GM13976 (cell line): ENCODE measurements around the gene GNPNAT1.
"Not testable (repeated sequence)": the region's sequence is repeated elsewhere in the genome, so short reads cannot be mapped to it uniquely, and the experiment has no call there.

Experiments used
- DNase-seq: peaks from one replicate; pipeline ENCODE4 v3.0.0; 2012; ENCODE audit warnings: low spot score
- CTCF ChIP-seq: IDR thresholded peaks from 2 replicates; pipeline ENCODE4 v1.5.1; 2012; ENCODE audit warnings: borderline replicate concordance, mild to moderate bottlenecking; ENCODE audit not compliant: insufficient read depth; ENCODE audit errors: extremely low read depth, missing control alignments, control extremely low read depth
- in situ Hi-C: fragments of 300-500 bp; cut with MboI; formaldehyde crosslinking; loops from one replicate; pipeline ENCODE4 v1.12.0; 2022; ENCODE audit warnings: low sequenced_read_pairs, mixed read lengths, inconsistent platforms; ENCODE audit not compliant: unreplicated experiment

GNPNAT1 gene

GRCh38 chr14:52735921-52736489, 55.4 kb downstream of the GNPNAT1 start:
- in situ Hi-C loops: no loop called here
- no peak for TF ChIP-seq CTCF
- DNase-seq: no peak

- in situ Hi-C loops: no loop called here
- TF ChIP-seq CTCF: no peak
- no peak for DNase-seq
These were observed 57.6 kb downstream of the GNPNAT1 start for GRCh38 chr14:52733824-52734223.

- TF ChIP-seq CTCF: no peak
- in situ Hi-C loops: no loop called here
- no peak for DNase-seq
These were observed 60.7 kb downstream of the GNPNAT1 start for GRCh38 chr14:52730709-52731111.

GRCh38 chr14:52729925-52730708, 61.3 kb downstream of the GNPNAT1 start, which contains the start of gene STYX:
TSS of gene STYX (plus strand) at chr14:52730166. CDS start at chr14:52730475, 309 bp downstream.
- DNase-seq: peak; percentile 94
- no peak for TF ChIP-seq CTCF
- in situ Hi-C loops: no loop called here

- no peak for DNase-seq
- in situ Hi-C loops: no loop called here
- TF ChIP-seq CTCF: no peak
These were observed 61.9 kb downstream of the GNPNAT1 start for GRCh38 chr14:52729585-52729924.

GRCh38 chr14:52729035-52729434, 62.4 kb downstream of the GNPNAT1 start:
- DNase-seq, in situ Hi-C loops: not testable (repeated sequence)

GRCh38 chr14:52727509-52727908, 63.9 kb downstream of the GNPNAT1 start:
- in situ Hi-C loops, DNase-seq: not testable (repeated sequence)
